Adipocyte (in vitro differentiated cells): ENCODE data around the gene PGAM2.

Source experiments
- DNase-seq: peaks from one replicate; pipeline ENCODE4 v3.0.0-alpha.2; 2015; ENCODE audit warnings: low read depth
- H3K27me3 ChIP-seq: replicated peaks from 2 replicates; pipeline ENCODE4 v1.7.0; 2013; ENCODE audit warnings: mild to moderate bottlenecking, low read length, moderate library complexity; ENCODE audit not compliant: control insufficient read depth, insufficient read depth
- H3K36me3 ChIP-seq: 2 replicates; pipeline ENCODE4 v1.7.0; 2013; ENCODE audit warnings: low read length, mild to moderate bottlenecking, moderate library complexity; ENCODE audit not compliant: control insufficient read depth, insufficient read depth, severe bottlenecking
- H3K4me1 ChIP-seq: 2 replicates; pipeline ENCODE4 v1.7.0; 2013; ENCODE audit warnings: mild to moderate bottlenecking, low read length, moderate library complexity; ENCODE audit not compliant: control insufficient read depth, insufficient read depth
- H3K4me3 ChIP-seq: 2 replicates; pipeline ENCODE4 v1.7.0; 2013; ENCODE audit warnings: mild to moderate bottlenecking, low read length, moderate library complexity
- H3K9ac ChIP-seq: 2 replicates; pipeline ENCODE4 v1.7.0; 2013; ENCODE audit warnings: mild to moderate bottlenecking, low read length, moderate library complexity
- H3K9me3 ChIP-seq: 2 replicates; pipeline ENCODE4 v1.7.0; 2013; ENCODE audit warnings: mild to moderate bottlenecking, low read length, moderate library complexity; ENCODE audit not compliant: control insufficient read depth

The PGAM2 gene

DNA sequence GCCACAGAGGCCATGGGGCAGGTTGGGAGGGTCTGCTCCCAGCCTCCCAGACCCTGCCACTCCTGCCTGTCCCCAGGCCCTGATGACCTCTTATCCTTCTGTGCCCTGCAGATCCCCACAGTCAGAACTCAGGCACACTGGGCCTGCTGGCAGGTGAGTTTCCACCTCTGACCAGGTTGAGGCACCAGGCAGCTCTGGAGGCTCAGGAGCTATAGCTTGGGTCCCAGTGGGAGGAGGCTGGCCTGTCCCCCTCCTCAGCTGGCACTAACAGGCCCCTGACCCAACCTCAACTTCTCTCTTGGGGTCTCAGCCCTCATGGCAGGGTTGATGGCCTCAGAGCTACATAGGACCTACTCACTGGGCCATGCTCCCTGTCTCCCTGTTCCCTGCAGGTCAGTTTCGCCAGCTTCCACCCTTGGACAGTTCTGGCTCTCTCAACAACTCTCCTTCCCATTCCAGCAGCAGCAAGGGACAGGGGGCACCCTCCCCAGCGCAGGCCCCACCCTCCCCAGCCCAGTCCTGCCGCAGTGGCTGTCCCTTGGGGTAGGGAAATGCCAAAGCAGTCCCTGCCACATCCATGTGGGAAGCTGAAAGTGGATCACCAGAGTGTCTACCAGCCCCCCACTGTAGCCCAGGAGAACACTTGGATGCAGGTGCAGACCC, 36.1 kb upstream of the PGAM2 start:
- Histone ChIP-seq H3K4me1 (peaks cover 56% of the 10 kb centered on the region), H3K9ac (peak overlapping the region; percentile 59), H3K36me3 (no peaks in the 10 kb centered on the region), H3K9me3 (no peaks in the 10 kb centered on the region), H3K4me3 (no peak overlapping the region), H3K27me3 (no peaks in the 10 kb centered on the region)
- no peak for DNase-seq

- Histone ChIP-seq H3K9ac (peak overlapping the region; percentile 55), H3K27me3 (no peaks in the 10 kb centered on the region), H3K4me3 (no peak overlapping the region), H3K9me3 (no peaks in the 10 kb centered on the region), H3K4me1 (peaks cover 49% of the 10 kb centered on the region), H3K36me3 (no peaks in the 10 kb centered on the region)
- peak; percentile 76 for DNase-seq
Observed at GRCh38 chr7:44100458-44101302, 35.3 kb upstream of the PGAM2 start.

GRCh38 chr7:44099669-44100068, 34.3 kb upstream of the PGAM2 start:
- no peaks in the 10 kb centered on the region for H3K27me3 ChIP-seq
- H3K4me1 ChIP-seq: peaks cover 51% of the 10 kb centered on the region
- no peaks in the 10 kb centered on the region for H3K36me3 ChIP-seq
- H3K4me3 ChIP-seq: no peak overlapping the region
- no peak overlapping the region for H3K9ac ChIP-seq
- DNase-seq: no peak
- no peaks in the 10 kb centered on the region for H3K9me3 ChIP-seq

GRCh38 chr7:44098092-44099068, 33.0 kb upstream of the PGAM2 start:
- Histone ChIP-seq H3K27me3 (no peaks in the 10 kb centered on the region), H3K9ac (no peak overlapping the region), H3K4me1 (peaks cover 57% of the 10 kb centered on the region), H3K4me3 (no peak overlapping the region), H3K36me3 (no peaks in the 10 kb centered on the region), H3K9me3 (no peaks in the 10 kb centered on the region)
- no peak for DNase-seq

DNA sequence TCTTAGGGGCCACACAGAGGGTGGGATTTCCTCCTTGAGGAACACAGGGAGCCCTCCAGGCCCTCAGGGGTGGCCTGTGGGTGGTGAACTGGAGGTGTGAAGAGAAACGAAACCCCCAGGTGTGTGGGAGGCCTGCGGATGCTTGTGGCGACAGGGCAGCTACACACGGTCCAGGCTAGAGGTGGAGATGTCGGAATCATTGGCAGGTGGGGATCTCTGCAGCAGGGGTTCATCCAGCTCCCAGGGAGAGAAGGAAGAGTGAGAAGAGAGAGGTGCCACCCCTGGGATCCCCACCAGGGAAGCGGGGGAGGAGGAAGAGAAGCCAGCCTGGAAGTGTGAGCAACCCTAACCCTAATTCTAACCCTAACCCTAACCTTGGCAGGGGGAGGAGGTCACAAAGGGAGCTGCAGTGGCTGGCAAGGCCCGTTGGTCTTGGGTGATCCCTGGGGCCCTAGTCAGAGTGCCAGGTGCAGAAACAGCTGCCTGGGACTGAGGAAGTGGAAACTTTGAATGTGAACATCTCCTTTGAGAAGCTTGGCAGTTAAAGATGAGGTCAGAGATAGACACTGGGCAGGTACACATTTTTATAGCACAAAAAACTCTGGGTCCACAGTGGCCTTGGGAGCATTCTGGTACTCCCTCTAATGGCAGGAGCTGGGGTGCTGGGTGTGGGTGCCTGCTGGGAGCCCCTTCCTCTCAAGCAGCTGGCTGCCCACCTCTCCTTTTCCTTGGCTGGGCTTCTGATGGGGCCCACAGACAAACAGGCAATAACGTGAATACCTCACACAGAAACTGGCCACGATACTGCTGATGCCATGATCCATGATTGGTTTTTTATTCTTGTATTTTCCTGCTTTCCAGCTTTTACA, 31.9 kb upstream of the PGAM2 start:
- no peaks in the 10 kb centered on the region for H3K27me3 ChIP-seq
- H3K9me3 ChIP-seq: no peaks in the 10 kb centered on the region
- DNase-seq: no peak
- no peak overlapping the region for H3K4me3 ChIP-seq
- H3K36me3 ChIP-seq: no peaks in the 10 kb centered on the region
- H3K9ac ChIP-seq: no peak overlapping the region
- H3K4me1 ChIP-seq: peaks cover 49% of the 10 kb centered on the region

- Histone ChIP-seq H3K4me1 (peaks cover 41% of the 10 kb centered on the region), H3K9ac (no peak overlapping the region), H3K27me3 (no peaks in the 10 kb centered on the region), H3K4me3 (no peak overlapping the region), H3K9me3 (no peaks in the 10 kb centered on the region), H3K36me3 (no peaks in the 10 kb centered on the region)
- no peak for DNase-seq
Observed at GRCh38 chr7:44096326-44096881, 31.0 kb upstream of the PGAM2 start.

- no peak overlapping the region for H3K4me3 ChIP-seq
- no peaks in the 10 kb centered on the region for H3K36me3 ChIP-seq
- H3K9ac ChIP-seq: peak overlapping the region; percentile 65
- H3K4me1 ChIP-seq: peaks cover 36% of the 10 kb centered on the region
- DNase-seq: no peak
- no peaks in the 10 kb centered on the region for H3K27me3 ChIP-seq
- no peaks in the 10 kb centered on the region for H3K9me3 ChIP-seq
Observed at GRCh38 chr7:44095781-44096180, 30.4 kb upstream of the PGAM2 start.

GRCh38 chr7:44094883-44095592, 29.7 kb upstream of the PGAM2 start:
- peaks cover 30% of the 10 kb centered on the region for H3K4me1 ChIP-seq
- peak overlapping the region; percentile 2 for H3K4me3 ChIP-seq
- H3K27me3 ChIP-seq: no peaks in the 10 kb centered on the region
- H3K36me3 ChIP-seq: no peaks in the 10 kb centered on the region
- DNase-seq: no peak
- H3K9me3 ChIP-seq: no peaks in the 10 kb centered on the region
- H3K9ac ChIP-seq: peak overlapping the region; percentile 65

DNA sequence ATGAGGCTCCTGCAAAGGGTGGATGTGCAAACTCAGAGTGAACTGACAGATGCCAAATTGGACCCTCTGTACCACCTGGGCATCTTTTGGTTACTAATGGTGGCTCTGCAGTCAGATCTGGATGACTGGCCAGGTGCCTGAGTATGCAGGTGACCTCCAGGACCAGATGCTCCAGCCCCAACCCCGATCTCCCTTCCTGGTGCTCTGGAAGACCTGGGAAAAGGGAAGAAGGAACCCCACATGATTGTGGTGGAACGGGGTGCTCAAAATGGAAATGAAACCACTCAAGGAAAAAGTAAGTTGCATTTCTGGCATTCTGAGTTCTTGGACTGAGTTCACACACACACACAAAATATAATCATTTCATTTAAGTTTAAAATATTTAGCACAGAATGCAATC, 29.0 kb upstream of the PGAM2 start:
- peak overlapping the region; percentile 65 for H3K9ac ChIP-seq
- no peak for DNase-seq
- peaks cover 32% of the 10 kb centered on the region for H3K4me1 ChIP-seq
- no peaks in the 10 kb centered on the region for H3K36me3 ChIP-seq
- H3K27me3 ChIP-seq: no peaks in the 10 kb centered on the region
- H3K4me3 ChIP-seq: peak overlapping the region; percentile 2
- no peaks in the 10 kb centered on the region for H3K9me3 ChIP-seq
